Amygdala (tissue), 56 donors: ENCODE measurements around the gene QRICH1.

Experiments
- DNase-seq, 56 donors: peaks; one replicate each; lab custom pipeline; 2025; lab: John Stamatoyannopoulos, UW

The QRICH1 gene

DNA sequence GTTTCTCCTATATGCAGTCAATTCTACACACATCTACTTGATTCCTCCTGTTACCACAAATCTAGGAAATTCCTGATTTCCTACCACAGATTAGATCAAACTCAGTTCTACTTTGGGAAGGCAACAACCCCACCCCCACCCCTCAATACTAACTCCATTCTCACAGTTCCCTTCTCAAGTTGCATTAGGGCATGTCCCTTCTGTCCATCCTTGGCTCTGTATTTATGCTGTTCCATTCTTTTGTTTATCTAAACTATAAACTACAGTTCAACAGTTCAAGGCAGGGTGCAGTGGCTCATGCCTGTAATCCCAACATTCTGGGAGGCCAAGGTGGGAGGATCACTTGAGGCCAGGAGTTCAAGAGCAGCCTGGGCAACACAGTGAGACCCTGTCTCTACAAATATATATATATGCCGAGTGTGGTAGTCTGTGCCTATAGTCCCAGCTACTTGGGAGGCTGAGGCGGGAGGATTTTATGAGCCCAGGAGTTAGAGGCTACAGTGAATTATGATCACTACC lies 39.5 kb downstream of the QRICH1 start:
- no peak for DNase-seq

DNA sequence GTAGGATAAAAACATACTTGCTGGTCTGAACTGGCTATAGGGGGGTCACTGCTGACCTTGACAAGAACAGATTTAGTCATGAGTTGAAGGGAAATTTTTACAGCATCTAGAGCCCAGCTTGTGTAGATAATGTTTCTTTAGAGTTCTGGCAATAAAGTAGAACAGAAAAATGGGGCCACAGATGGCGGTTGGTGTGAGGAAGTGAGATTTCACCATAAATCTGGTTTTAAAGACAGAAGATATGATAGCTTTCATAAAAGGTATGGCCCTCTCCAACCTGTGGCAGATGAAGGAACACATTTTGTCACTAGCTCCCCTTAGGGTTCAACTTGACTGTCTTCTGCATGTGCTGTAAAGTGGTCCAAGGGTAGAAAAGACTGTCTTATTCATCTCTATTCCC lies 40.3 kb downstream of the QRICH1 start:
- no peak for DNase-seq

DNA sequence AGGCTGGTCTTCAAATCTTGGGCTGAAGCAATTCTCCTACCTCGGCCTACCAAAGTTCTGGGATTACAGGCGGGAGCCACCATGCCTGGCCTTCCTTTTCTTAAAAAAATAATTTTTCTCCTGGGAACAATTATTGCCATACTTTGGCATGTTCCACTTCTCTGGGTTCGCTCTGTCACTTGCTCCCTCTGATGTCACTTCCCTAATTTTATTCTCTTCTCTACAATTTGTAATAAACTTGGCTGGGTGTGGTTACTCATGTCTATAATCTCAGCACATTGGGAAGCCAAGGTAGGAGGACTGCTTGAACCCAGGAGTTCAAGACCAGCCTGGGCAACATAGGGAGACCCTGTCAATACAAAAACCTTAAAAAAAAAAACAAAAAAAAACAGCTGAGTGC lies 58.6 kb downstream of the QRICH1 start:
- DNase-seq: no peak

DNA sequence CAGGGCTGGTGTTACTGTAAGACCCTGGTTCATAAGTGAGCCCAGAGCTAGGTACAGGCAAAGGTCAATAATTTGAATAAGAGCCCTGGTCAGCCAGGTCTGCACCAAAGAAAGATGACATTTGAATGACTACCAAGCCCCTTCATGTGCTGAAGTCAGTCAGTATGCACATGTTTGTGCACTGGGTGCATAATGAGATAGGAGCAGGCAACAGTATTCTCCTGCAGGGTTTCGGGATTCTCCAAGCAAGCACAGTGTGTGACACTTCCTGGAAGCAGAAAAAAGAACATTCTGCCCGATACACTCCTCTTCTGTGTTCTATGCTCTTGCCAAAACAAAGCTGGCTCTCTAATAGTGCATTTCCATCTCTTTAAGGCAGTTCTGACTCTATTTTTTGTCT lies 59.2 kb downstream of the QRICH1 start:
- DNase-seq: no peak

DNA sequence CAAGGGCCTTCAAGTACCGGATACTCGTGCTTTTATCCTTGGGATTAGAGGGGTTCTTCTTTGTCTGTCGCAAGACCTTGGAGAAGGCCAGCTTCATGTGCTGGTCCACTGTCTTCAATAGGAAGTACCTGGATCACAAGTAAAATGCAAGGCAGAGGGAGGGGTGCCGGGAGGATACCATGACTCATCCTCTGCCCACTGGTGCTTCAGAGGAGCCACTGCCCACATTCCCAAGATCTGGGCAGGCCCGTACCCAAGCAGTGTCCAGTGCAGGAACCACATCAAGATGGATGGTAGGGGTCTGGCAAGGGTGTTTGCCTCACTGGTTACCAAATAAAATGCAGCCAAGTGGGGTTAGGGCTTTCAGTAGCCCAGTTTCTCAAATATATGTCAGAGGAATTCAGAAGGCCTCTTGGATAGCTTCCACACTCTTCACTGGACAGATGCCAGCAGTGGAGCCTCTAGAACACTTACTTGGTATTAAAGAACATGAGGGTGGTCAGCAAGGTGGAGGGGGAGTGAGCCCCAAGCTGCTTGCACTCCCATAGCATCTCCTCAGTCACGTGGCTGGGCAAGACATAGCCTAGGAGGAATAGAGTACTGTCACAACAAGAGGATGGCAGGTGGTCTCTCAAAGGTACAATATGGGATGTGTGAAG lies 61.1 kb downstream of the QRICH1 start:
- no peak for DNase-seq

DNA sequence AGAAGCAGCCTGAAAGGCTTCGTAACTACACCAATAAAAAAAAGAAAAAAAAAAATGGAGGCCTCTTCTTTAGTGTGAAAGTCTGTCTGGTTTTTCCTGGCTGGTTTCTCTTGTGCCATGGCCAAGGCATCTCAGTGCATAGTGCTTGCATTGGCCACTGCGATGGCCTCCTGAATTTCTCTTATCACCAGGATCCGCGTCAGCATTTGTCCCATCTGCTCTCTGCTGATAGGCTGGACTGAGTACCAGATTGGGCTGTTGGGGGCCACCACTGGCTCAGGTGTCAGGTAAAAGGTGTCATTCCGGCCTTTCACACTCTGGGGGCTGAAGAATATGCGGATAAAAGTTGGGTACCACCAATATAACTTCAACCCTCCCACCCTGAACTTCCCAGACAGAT lies 63.5 kb downstream of the QRICH1 start:
- no peak for DNase-seq

DNA sequence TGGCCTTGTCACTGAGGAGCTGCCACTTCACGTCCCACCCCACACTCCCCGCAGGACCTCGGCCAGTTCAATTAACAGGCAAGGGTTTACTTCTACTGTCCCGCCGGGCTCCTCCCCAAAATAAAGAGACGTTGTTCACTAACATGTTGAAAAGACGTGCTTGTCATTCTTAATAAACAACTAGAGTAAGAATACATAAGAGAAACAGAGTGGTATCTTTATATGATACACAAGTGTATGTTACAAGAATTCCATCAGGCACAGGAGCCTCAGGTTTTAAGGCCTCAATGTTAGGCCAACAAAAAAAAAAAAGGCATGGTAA lies 64.3 kb downstream of the QRICH1 start:
- DNase-seq: no peak

DNA sequence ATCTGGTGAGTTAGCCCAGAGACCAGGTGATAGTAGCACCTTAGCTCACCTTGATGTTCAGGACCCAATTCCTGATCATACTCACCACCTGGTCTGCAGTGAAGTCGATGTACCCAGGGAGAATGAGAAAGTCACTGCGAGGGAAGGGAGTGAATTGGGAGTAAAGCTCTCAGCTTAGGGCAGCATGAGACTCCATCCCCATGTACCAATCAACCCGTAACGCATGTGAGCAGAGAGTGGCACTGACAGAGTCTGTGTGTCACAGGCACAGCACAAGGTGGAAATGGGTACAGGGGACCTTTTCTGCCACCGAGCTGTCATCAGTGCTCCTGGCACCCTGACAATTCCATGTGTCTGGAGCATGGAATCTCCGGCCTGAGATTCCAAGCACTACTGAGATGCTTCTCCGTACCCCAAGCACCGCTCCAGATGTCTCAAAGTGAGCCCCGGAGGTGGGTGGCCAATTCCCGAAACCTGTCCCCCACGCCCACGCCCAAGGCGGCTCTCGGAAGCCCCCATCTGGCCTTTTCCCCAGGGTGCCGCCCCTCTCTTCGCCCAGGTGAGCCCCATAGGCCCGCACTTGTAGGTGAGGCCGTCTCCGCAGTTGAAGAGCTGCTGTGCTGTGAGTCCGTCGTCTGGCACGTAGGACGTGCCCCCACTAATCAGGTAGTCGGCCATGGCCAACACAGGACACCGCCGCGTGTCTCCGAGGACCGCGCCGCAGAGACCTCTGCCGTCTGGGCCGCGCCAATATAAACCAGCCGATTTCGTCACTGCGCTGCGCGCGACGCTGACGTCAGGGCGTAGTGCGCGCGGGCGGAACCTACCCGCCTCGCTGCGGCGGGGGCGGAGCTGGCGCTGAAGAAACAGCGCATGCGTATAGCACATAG lies 65.0 kb downstream of the QRICH1 start, which contains the start of gene IMPDH2:
TSS of gene IMPDH2 (minus strand) at position 726 of the 890 bp plus-strand sequence. CDS start at position 678, 48 bp downstream.
- DNase-seq: peak in 55 of 56 donors; percentile 66 to 97 (median 90)

DNA sequence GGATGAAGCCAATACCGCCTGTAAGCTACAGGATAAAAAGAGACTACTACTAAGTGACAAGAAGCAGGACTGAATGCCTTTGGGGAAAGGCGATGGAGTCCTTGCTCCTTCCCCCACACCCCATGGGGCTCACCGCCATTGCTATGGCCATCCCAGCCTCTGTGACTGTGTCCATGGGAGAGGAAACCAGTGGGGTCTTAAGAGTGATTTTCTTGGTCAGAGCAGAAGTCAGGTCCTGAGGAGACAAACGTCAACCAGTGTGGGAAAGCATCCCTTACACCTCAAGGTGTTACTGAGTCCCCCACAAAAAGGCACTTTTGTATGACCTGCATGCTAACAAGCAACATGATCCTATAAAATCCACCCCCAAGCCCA lies 65.6 kb downstream of the QRICH1 start:
- no peak for DNase-seq

DNA sequence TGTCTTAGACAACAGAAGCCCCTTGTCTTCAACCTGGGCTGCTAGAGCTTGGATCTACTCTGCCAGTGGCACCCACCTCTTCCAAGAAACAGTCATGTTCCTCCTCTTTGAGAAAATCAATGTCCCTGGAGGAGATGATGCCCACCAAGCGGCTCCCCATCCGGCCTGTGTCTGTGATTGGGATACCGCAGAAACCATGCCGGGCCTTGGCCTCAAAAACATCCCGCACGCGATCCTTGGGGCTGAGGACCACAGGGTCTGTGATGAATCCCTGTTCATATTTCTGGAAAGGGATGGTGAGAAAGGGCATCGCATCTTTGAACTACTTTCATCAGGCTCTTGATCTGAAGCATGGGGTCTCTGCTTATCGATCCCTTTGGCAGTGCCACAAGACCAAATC lies 66.2 kb downstream of the QRICH1 start:
- no peak for DNase-seq

DNA sequence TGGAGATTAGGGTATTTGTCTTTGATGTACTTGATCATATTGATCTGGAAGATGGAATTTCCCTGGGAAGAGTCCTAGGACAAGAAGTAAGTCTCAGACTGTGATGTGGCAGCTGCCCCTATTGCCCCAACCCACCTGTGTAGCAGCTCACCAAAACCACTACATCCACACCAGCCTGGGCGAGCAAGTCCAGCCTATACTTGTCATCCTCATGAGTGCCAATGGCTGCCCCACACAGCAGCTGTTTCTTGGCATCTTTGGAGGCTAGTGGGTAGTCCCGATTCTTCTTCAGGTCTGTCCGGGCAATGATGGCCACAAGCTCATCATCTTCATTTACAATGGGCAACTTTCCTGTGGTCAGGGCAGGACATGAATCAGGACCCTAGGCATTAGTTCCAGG lies 67.3 kb downstream of the QRICH1 start:
- DNase-seq: no peak

DNA sequence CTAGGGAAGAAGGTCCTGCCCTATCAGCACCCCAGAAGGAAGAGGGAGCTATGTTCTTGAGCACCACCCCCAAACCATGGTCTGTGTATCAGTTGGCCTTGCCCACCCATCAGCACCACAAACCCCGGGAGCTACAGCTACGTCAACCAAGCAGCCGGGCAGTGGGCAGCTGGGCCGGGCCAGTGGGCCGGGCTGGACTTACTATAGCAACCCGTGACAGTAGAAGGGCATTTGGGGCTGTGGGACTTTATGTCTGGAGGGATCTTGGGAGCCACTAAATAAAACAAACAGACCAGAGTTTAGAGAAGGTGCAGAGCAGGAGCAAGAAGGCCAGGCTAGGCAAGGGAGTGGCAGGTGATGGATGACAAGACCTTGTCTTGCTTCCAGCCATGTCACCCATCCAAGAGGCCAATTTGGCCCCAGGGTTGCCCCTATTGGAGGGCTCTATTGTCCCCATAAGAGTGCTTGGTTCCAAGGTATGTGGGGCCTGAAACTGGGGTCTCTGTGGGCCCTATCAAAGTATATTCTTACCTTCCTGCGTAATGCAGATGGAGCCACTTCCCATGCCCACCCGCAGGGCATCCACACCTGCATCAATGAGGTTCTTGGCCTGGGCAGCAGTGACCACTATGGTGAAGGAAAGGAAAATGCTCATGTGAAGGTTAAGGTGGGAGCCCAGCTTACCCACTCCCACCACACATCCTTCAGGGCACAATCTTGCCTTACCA lies 67.9 kb downstream of the QRICH1 start:
- no peak for DNase-seq

DNA sequence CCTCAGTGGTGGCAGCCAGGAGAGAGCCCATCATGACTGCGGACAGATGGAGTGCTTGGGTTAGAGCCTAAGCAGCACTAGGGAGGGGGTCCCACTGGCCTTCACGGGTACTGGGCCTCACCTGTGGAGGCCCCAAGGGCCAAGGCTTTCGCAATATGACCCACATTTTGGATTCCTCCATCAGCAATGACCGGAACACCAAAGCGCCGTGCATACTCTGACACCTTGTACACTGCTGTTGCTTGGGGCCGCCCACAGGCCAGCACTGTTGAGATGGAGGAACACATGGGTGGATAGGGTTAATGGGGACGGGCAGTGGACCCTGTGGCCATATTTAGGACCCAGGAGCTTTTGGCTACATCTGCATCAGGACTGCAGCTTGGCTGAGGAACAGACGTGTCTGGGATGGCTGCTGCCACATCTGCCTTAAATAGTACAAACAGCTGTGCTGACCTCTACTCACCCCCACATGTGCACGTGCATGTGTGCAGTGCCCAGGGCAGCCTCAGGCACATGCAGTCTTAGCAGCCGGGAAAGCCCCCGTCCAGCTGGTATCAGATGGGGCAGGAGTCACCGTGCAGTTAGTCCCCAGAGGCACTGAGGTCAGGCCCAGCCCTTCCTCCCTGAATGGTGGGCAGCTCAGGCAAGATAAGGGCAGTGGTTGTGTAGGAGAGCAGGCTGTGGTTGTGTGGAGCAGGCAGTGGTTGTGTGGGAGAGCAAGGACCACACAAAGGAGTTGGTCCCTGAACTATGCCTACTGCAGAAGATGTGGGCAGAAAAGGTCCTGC lies 68.7 kb downstream of the QRICH1 start:
- DNase-seq: no peak

DNA sequence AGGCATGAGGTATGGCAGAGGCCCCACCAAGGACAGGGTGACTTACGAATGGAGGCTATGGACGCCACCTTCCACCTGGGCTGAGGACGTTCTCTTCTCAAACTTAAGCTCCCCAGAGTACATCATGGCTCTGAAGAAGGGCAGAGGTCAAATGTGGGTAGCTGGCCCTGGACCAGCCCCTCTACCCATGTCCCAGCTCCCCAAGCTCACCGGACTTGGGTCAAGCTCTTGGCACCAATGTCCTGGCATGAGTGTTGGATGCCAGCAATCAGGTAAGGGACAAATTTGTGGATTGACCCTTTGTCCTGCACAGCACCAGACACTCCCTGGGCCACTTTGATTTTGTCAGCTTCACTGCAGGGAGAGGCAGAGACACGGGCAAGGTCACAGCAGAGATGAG lies 69.4 kb downstream of the QRICH1 start:
- DNase-seq: no peak

DNA sequence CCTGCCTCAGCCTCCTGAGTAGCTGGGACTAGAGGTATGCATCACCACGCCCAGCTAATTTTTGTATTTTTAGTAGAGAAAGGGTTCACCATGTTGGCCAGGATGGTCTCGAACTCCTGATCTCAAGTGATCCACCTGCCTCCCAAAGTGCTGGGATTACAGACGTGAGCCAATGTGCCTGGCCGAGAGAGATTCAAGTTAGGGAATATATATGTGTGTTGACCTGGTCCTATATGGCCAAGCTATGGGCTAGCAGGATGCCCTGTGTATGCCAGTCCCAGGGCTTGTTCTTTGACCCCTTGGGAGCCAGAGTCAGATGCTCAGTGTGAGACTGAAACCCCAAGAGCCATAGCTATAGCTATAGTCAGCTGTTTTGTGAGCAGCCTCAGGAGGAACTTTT lies 70.1 kb downstream of the QRICH1 start:
- DNase-seq: no peak

DNA sequence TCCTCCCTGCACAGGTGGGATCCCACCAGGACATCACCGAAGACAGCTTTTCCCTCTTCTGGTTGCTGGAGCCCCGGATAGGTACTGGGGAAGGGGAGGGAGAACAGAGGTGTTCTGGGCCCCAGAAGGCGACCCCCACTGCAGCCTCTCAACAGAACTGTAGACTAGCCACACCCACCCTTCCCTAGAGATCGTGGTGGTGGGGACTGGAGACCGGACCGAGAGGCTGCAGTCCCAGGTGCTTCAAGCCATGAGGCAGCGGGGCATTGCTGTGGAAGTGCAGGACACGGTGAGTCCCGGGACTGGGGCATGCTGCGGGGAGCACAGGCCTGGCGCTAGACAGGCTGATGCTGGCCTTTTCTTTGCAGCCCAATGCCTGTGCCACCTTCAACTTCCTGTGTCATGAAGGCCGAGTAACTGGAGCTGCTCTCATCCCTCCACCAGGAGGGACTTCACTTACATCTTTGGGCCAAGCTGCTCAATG lies 71.1 kb downstream of the QRICH1 start:
- DNase-seq: no peak

DNA sequence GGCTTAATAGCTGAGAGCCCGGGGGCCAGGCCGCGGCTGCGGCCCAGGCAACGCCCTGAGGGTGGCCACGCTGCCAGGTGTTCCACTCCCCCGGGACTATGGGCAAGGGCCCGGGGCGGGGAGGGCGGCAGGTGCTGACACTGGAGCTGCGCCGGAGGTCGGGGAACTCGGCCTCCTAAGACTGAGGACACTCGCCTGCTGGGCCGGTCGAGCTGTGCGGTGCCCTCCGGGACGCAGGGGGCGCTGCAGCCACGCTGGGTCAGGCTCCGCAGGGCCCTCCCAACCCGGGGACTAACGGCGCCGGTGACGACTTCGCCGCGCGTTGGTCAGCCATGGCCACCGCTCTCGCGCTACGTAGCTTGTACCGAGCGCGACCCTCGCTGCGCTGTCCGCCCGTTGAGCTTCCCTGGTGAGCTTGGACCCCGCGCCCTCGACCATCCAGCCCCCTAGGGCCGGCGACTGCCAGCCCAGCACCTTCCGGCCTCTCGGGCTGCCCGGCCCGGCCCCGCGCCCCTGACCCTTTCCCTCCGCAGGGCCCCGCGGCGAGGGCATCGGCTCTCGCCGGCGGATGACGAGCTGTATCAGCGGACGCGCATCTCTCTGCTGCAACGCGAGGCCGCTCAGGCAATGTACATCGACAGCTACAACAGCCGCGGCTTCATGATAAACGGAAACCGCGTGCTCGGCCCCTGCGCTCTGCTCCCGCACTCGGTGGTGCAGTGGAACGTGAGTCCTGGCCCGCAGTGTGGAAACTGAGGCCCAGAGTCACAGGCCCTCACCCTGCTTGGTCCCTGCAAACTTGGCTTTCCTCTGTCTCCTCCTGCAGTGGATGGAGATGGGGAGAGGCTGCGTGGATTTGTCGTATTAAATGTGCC lies 71.8 kb downstream of the QRICH1 start, which contains the start of gene NDUFAF3:
TSS of gene NDUFAF3 (plus strand) at position 309 of the 875 bp plus-strand sequence. CDS start at position 333, 24 bp downstream.
- DNase-seq: peak in 55 of 56 donors; percentile 39 to 94 (median 83)

DNA sequence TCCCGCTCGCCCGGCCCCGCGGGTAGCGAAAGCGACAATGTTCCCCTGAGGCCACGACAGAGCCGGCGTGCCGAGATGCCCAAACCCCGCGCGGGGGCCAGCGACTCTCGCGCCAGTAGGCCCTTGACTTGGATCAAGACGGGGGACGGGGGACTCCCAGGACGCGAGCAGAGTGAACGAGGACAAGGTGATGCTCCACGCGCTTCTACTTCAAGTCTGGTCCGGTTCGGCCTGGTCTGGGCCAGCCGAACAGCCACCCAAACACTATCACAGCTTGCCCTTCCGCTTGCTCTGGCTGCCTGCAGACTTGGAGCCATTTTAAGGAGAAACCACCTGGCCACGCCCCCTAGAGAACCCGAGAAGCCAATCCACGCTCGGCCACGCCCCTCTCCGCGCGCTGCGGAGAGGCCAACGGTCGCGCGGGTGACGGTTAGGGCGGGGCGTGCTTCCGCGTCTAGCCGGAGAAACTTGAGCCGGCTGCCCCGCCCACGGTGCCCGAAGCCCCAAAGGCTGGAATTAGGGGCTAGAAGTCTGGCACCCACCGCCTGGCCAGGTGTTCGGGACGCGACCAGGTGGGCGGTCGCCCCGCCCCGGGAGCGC lies 72.6 kb downstream of the QRICH1 start:
- peak; percentile 77 to 99 (median 94) for DNase-seq
